HG02938 (cell line): ENCODE measurements around the gene BCOR.

ENCODE experiments used
- ATAC-seq: cut with Tn5 transposase; IDR thresholded peaks from one replicate; pipeline ENCODE4 v1.9.1; 2021; ENCODE audit warnings: mild to moderate bottlenecking, moderate library complexity; ENCODE audit not compliant: unreplicated experiment

Gene BCOR

DNA sequence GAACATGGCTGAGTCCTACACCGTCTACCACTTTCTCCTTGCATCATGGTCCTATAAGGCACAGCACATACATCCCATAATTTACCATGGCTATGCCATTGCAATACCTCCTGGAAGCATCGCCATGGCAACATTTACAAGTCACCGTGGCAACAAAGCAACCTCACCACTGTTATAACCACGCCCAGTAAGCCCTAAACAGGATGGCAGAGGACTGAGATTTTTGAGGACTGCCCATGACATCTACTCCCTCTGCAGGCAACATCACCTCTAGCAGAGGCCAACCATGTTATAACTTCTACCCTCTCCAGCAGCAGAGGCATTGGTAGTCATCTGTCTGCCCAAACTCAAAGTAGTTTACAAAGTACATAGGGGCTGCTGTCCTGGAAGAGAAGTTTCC lies 29.7 kb downstream of the BCOR start:
- ATAC-seq = no peak

DNA sequence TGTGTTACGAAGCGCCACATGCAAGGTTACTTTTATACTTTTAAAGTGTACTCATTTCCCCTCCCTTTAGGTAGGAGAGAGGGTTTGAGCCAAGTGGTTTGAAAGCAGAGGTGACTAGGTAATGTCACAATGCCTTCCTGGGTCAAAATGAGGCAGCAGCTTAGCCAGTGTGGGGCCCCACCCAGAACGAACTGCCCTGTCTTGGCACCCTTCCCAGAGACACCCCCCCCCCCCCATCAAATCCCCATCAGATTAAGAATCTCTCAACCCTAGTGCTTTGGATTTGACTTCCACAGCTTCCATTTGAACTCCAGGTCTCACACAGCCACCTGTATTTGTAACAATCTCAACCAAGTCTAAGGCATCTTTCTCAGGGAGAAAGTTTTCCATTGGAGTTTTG lies 31.1 kb downstream of the BCOR start:
- ATAC-seq = no peak

DNA sequence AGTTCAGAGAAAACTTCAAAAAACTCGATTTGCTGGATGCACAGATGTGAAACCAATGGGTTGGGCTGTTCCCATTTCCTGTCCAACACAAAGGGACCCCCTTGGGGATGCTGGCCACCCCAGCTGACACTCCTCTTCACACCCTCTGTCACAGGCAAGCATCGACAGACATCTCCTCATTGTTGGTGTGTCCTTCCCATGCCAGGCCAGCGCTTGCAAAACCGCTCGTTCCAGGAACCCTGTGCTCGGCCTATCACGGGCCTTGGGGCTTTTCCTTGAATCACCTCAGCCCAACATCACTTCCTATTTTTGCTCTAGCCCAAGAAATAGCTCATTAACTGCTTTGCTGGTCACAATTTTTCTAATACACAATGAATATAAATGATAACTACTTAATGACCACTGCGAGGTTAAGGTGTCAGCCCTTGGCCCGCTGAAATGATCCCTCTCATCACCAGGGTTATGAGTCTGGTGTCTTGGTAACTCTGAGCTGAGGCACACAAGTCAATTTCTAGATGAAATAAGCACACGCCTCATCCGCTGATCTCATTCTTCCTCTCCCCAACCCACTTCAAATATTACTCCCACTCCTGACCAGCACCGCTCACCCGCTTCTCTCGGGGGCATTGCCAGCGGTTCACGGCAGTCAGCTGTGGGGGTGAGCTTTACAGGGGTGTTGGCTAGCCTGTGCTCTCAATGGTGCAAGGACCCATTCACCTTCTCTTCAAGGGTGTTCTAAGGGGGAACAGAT lies 32.3 kb downstream of the BCOR start:
- ATAC-seq = no peak

DNA sequence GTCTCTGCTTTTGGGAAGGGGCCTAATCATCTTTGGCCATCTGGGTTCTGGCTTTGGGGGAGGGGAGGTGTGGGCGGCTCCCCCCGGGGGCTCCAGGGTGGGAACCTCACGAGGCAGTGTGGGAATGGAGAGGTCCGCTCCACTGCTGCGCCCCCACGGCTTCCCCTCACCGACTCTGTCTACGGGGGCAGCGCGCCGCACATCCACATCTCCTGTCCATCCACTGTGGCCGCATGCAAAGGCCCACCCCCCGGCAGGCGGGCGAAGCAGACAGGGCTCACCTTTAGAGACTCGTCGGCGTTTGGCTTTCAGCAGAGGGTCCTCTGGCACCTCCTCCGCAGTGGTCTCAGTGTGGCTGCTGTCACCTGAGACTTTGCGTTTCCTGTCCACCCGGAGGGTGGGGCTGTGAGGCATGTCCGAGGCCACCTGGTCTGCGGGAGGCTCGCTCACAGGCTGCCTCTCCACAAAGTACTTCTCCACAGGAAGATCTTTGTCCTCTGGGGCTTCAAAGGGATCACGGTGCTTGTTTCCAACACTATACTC lies 33.6 kb downstream of the BCOR start:
- no peak for ATAC-seq

DNA sequence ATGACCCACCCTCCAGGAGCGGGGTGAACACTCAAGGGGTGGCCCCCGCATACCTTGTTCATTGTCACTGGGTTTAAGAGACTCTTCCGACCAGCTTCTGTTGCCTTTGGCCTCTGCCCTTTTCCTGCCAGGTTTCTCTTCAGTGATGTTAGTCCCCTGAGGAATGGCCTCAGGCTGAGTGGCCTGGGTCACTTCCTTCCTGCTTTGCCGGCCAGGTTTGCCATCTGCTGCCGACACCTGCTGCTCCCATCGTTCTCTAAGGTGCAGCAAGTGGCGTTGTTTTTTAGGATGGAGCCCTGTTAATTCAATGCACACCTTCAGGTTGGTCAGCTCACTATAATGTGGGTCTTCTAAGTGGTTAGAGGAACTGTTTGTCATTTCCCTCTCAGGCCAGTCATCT lies 34.2 kb downstream of the BCOR start:
- ATAC-seq = no peak

DNA sequence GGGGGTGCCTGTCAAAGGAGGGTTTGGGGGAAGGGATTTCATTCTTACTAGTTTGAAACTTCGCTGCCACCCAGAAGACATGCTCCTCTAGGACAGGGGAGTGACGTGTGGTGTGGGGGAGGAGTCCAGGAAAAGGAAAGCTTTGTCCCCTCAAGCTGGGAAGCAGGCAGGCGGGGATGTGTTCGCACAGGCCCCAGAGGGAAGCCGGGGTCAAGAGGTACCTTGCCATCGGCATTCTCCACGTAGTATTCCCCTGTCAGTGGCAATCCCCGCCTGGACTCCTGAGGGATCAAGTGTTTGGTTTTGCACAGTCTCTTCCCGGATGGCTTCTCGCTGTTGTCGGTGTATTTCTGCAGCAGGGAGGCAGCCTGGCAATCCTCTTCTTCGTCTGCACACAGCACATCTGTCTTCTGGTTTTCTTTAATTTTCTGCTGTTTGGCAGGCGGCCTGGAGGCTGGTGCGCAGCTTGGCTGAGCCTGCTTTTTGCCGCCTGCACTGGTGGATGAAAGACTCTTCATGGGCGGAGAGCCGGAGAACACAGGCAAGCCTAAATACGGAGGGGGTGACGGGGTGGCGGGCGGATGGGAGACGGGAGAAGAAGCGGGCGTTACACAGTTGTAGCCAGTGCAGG lies 35.1 kb downstream of the BCOR start:
- no peak for ATAC-seq

DNA sequence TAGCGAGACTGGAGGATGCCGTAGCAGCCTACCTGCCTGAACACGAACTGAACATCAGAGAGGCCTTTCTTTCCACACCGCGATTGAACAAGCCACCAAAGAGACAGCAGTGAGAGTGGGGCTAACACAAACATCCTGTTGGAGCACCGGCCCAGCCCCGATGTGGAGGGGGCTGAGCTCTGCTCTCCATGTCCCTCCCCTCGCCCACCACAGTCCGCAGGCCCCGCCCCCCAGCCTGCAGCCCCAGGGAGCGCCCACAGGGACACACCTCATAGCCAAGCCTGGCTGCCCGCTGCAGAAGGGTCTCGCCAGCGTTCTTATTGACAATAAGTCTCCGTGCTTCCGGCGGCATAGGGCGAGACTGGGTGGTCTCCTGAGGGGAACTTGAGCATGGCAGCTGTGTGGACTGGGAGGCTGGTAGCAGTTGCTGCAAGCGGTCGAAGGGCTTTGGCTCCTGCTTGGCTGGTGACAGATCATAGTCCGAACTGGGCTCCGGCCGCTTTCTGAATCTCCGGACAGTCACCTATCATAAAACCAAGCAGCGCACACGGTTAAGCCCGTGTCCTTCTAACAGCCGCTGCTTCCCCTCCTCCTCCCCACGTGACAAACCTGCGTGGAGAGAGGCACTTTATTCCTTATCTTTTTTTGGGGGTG lies 35.8 kb downstream of the BCOR start:
- ATAC-seq = no peak

DNA sequence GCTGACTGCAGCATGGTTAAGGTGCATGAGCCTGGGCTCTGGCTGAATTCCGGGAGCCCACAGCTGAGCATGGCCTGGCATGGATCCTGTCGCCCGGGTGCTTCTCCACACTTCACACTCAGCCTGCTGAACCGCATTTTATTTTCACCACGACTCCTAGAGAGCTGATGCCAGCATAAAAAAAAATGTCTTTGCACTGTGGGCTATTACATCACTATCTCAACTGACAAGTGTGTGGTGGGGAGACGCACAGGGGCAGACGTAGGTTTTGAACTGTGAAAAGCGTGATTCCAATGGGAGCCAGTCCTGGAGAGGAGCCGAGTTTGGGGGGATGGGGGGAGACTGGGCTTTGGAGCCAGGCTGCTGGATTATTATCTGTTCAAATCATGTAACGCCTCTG lies 36.8 kb downstream of the BCOR start:
- ATAC-seq = no peak

DNA sequence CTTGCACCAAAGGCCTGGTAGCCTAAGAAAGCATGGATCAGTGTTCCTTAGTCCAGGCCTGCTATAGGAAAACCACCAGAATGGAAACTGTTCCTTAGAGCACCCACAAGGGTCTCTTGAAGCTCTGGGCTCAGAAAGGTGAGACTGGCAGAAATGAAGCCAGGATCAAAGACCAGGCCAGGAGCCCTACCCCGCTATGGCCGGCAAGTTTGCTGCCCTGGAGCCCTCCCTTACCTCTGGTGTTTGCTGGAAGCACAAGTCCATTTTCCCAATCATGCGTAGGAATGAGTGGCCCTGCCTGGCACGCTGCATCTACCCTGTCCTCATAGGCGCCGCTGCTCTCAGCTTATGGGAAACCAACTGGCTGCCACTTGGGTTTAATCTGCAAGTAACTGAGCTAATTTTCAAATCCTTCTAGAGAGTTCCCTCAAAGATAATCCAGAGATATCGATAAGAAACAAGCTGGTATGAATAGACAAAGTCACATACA lies 37.4 kb downstream of the BCOR start:
- no peak for ATAC-seq

DNA sequence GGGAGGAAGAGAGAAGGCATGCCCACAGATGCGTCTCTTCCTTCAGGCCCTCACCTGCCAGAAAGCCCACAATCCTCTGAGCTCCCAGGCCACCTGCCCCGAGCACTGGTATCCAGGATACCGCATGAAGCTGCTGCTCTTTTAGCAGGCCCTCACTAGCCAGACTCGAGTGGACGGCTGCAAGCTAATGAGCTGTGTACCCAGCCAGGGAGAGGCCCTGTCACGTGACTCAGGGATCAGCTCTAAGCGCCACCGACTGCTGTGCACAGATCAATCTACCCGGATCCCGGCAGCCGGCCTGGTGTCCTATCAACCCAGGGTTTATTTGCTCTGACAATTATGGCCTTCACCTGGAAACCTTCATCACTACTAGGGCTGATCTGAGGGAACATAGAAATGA lies 39.0 kb downstream of the BCOR start:
- no peak for ATAC-seq

DNA sequence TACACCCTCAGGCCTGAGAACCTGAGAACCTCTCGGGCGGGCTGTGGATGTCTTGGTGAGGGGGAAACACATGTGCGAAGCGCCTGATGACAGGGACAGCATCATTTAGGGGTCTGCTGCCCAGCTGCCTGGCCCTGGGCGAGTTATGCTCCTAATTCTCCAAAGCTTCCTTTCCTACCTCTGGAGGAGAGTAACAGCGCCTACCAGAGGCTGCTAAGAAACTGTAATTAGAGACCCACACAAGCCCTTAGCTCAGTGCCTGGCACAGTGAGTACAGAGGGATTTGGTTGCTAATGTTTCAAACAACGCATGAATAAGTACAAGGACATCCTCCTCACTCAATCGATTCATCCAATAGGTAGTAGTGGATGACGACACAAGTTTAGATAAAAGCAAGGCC lies 40.4 kb downstream of the BCOR start:
- no peak for ATAC-seq

DNA sequence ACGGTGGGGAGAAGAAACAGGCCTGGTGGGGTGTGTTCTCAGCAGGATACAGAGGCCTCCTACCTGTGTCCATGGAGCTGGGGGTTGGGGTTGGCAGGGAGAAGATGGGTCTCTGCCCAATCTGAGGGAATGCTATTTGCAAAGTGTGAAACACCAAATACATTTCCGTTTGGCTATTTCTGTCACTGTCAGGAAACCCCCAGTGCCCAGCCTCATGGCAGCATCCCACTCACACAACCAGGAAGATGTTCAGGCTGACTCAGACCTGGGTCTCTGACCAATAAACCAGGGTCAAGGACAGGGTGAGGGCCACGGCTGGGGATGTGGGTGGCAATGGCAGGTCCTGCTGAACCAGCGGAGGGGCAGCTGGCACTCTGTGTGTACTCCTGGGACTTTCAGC lies 41.3 kb downstream of the BCOR start:
- no peak for ATAC-seq

DNA sequence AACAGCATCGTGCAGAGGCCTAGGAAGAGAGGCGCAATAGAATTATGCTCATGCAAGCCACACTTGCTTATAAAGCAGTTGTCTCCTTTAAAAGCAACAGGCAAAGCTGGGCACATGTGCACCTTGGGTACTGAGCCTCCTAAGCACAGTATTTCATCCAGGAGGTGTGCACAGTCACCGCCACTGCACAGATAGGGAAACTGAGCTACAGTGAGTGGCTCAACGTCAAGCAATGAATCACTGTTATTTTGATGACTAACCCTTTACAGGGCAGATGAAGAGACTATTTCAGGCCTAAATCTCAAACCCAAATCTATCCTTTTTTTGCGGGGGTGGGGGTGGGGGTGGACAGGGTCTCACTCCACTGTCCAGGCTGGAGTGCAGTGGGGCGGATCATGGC lies 42.3 kb downstream of the BCOR start:
- no peak for ATAC-seq

DNA sequence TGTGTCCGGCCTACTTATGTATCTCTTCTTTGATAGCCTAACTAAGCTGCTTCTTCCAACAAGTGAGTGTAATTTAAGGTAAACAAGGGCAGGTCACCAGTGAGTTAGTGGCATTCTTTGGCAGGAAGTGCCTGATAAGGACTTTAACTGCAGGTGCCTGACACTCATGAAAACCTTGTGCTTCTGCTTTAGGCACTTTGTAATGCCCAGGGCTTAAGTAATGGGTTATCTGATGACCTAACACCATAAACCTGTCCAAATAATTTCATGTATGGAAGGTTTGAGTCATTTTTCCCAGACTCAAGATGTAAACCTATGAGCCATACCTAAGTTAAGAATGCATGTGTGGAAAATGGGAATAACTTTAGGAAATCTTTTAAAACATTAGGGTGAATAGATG lies 43.0 kb downstream of the BCOR start:
- ATAC-seq = no peak

DNA sequence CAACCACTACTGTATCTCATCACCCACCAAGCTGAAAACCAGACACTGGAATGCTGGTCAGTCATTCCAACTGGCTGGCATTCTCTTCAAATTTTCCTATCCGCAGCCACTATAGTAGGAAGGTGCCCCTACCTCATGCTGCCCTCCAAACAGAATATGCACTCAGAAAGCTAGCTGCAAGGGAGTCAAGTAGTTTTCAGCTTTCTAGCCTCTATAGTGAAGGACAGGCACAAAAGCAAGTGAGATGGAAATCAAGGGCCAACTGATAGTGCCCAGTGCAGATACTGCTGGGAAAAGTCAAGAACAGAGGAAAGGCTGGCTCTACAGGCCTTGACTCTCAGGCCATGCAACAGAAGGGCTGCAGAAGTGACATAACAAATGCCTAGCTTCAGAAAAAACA lies 47.2 kb downstream of the BCOR start:
- ATAC-seq = no peak

DNA sequence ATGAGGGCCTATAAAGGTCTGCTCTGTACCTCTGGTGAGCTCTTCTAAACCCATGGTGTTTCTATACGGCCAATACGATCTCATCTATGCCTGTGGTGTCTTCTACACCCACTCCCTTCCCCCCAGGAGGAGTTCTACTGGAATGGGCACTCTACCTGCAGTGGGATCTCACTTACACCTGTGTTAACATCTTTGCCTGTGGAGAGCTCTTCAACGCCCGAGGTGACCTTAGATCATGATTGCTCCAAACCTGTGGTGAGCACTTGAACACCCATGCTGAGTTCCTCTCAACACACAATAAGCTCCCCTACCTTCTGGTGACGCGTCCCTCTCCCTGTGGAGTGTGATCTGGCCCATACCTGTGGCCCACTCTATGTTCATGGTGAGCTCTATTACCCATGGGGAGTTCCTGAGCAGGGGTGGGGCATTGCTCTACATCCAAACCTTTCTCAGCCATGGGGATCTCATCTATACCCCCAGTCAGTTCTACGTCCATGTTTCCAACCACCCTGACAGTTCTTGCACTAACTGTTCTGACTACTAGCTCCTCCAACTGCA lies 48.6 kb downstream of the BCOR start:
- ATAC-seq = no peak

DNA sequence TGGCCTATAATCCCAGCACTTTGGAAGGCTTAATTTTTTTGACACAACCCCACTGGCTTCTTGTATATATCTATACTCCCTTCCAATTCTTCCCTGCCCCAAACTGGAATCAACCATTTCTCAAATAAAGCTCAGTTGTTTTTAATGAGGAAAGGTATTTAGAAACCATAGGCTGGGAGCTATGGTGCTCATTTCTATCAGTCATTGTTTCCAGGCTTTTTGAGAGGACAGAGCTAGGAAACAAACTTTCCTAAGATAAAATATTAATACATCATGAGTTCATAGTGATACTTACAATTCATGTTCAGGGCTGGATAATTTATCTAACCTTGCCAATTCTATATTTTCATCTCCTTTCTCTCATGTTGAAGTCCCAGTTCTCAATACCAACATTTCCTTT lies 50.3 kb downstream of the BCOR start:
- no peak for ATAC-seq

DNA sequence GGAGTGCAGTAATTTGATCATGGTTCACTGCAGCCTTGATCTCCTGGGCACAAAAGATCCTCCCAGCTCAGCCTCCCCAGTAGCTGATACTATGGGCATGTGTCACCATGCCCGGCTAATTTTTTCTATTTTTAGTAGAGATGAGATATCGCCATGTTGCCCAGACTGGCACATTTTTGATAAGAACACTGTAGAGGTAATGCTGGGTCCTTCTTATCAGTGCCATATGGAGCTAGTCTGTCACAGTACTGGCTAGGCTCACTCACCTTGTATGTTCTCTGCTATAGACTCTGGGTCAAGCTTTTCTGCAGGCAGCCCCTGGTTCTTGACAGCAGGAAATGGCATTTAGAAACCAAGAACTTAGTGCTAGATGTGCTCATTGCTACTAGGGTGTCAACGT lies 53.9 kb downstream of the BCOR start:
- no peak for ATAC-seq

DNA sequence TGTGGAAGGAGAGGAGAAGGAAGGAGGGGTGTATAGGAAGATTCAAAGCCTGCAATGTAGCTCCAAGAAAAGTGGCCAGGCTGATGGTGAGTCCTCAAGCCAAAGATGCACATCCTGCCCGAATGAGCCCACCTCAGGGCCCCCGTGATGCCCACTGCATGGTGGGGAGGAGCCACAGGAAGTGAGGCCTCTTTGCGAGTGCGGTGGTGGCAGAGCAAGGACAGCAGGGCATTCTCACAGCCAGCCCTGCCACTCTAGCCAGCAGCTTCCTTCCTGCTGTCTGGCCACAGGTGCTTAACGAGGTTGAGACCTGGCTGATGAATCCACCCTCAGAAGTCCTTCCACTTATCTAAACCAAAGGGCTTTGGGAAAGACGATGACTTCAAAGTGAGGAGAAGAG lies 55.8 kb downstream of the BCOR start:
- no peak for ATAC-seq

DNA sequence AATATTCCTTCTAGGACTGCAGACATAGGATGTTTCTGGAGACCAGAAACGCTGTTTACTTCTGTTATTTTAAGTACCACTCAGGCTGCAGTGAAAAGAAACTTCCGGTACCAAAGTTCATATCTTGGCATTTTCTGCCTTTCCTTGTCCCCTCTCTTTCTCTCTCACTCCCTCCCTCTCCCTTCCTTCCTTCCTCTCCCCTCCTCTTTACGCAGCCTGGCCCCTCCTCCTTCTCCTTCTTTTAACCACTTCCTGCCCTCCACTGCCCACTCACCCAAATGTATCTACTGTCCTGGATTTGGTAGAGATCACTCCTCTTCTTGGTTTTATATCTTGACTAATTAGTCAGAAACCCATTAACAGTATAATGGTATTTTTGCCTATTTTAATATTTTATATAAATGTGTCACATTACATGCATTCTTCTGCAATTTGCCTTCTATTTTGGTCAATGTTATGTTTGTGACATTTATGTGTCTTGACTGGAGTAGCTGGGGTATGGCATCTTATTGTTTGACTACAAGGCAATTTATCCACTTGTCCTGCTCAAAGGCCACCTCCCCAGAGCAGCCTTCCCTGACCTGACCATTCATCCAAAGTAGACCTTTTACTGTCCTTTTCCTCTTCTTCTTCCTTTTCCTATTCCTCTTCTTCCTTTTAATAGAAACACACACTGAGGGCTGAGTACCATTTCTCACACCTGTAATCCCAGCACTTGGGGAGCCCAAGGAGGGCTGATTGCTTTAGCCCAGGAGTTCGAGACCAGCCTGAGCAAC lies 56.9 kb downstream of the BCOR start:
- ATAC-seq = no peak

DNA sequence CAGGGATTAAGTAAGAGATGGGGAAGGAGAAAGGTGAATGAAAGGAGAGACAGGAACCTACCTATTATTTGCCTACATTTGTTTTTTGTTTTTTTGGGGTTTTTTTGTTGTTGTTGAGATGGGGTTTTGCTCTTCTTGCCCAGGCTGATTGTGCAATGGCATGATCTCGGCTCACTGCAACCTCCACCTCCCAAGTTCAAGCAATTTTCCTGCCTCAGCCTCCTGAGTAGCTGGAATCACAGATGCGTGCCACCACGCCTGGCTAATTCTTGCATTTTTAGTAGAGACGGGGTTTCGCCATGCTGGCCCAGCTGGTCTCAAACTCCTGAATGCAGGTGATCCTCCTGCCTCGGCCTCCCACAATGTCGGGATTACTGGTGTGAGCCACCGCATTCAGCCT lies 57.9 kb downstream of the BCOR start:
- no peak for ATAC-seq
